ENCODE data around the gene GFER.
A peak's percentile ranks its signal among the peaks of the same experiment; 100 is the strongest.

Gene GFER

GRCh38 chr16:2027024-2028010 is 43.3 kb downstream of the GFER start (continued):
- TF ChIP-seq, protein P1, sequence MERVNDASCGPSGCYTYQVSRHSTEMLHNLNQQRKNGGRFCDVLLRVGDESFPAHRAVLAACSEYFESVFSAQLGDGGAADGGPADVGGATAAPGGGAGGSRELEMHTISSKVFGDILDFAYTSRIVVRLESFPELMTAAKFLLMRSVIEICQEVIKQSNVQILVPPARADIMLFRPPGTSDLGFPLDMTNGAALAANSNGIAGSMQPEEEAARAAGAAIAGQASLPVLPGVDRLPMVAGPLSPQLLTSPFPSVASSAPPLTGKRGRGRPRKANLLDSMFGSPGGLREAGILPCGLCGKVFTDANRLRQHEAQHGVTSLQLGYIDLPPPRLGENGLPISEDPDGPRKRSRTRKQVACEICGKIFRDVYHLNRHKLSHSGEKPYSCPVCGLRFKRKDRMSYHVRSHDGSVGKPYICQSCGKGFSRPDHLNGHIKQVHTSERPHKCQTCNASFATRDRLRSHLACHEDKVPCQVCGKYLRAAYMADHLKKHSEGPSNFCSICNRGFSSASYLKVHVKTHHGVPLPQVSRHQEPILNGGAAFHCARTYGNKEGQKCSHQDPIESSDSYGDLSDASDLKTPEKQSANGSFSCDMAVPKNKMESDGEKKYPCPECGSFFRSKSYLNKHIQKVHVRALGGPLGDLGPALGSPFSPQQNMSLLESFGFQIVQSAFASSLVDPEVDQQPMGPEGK (tag by site-specific recombination; IDR thresholded peaks at IDR 0.05) = peak; percentile 81
- no peak for TF ChIP-seq OSR2 (tag by site-specific recombination; IDR thresholded peaks at IDR 0.05)
- TF ChIP-seq, protein P2, sequence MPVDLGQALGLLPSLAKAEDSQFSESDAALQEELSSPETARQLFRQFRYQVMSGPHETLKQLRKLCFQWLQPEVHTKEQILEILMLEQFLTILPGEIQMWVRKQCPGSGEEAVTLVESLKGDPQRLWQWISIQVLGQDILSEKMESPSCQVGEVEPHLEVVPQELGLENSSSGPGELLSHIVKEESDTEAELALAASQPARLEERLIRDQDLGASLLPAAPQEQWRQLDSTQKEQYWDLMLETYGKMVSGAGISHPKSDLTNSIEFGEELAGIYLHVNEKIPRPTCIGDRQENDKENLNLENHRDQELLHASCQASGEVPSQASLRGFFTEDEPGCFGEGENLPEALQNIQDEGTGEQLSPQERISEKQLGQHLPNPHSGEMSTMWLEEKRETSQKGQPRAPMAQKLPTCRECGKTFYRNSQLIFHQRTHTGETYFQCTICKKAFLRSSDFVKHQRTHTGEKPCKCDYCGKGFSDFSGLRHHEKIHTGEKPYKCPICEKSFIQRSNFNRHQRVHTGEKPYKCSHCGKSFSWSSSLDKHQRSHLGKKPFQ (tag by site-specific recombination; IDR thresholded peaks at IDR 0.05) = peak; percentile 73
- peak; percentile 54; the same call in 1 of the 2 replicates for TF ChIP-seq SP7 (tag by site-specific recombination; IDR thresholded peaks at IDR 0.05)
- TF ChIP-seq ZNF26 (tag by site-specific recombination; IDR thresholded peaks at IDR 0.05) = no peak
- peak; percentile 26; the same call in 1 of the 2 replicates for TF ChIP-seq HIC1 (tag by site-specific recombination; IDR thresholded peaks at IDR 0.05)
- peak; percentile 27; the same call in 1 of the 2 replicates for TF ChIP-seq ZBTB8A (tag by site-specific recombination; IDR thresholded peaks at IDR 0.05)
- 0 out of 2 replicates have a peak, but pooled peaks have one; percentile 28 for TF ChIP-seq YY2 (tag by site-specific recombination; IDR thresholded peaks at IDR 0.05)
- no peak for TF ChIP-seq ZNF175 (tag by site-specific recombination; IDR thresholded peaks at IDR 0.05)
- TF ChIP-seq ZNF645 (tag by site-specific recombination; IDR thresholded peaks at IDR 0.05) = no peak

DNA sequence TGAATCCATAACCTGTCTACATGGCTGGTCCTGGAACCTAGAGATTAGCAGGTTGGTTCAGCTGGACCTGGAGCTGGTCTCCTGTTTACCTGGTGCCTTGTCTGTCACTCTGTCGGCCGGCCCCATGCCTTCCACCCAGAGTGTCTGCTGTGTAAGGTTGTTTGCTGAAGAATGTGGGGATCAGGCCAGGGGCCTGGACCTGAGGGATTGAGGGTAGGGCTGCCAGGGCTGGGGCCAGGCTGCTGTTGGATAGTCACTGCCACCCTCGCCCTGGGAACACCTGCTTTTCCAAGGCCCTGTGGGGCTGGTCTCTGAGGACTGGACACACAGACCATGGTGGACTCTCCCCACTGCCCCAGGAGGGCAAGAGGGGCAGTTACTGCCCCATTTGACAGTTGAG is 44.2 kb downstream of the GFER start:
- Histone ChIP-seq H3K4me1 (ENCODE audit: control insufficient read depth, insufficient read depth, low read length) (no peaks in the 10 kb centered on the region; the same call in 1 of the 2 replicates), H3K27ac (ENCODE audit: extremely low read depth, low read depth, low read length) (no peak overlapping the region), H3K4me3 (ENCODE audit: low read depth, low read length) (no peak overlapping the region), H3K36me3 (ENCODE audit: control insufficient read depth in 2 of 2, insufficient read depth in 1 of 2, low read length in 2 of 2) (peaks cover 0 to 4% of the 10 kb centered on the region in 2 experiments; a peak in 1 of 3 replicates), H3K9me3 (ENCODE audit: control insufficient read depth, insufficient read depth, low read depth, low read length) (no peaks in the 10 kb centered on the region)
- ChIA-PET CTCF (interaction anchor here (1.1 to 2.1 kb wide), 3 partner anchors 12 to 112 kb away, joined by 5 to 10 read pairs (median 5); no protein-coding TSS in a partner anchor), POLR2A (interaction anchor here (1.0 to 2.6 kb wide), 4 partner anchors 11 to 127 kb away, joined by 4 to 15 read pairs (median 6); partner anchors contain the start of genes NTHL1, TRAF7 and TSC2)
- no peak for TF ChIP-seq TRIM28 (IDR thresholded peaks at IDR 0.05; ENCODE audit: borderline replicate concordance, low read length)
- no peak for TF ChIP-seq ZNF138 (tag by site-specific recombination; IDR thresholded peaks at IDR 0.05; ENCODE audit: borderline replicate concordance)
- TF ChIP-seq ZNF600 (tag by site-specific recombination; IDR thresholded peaks at IDR 0.05) = 0 out of 2 replicates have a peak, but pooled peaks have one; percentile 78
- TF ChIP-seq PRDM6 (tag by site-specific recombination; IDR thresholded peaks at IDR 0.05) = no peak
- TF ChIP-seq ZNF266 (tag by site-specific recombination; IDR thresholded peaks at IDR 0.05; ENCODE audit: low read depth) = no peak
